ENCODE measurements around the gene KIF26A. TPM values are rescaled to one million over a fixed set of nuclear protein-coding genes. Genes with fewer than 3 reads are reported as not detected.

KIF26A gene
- total RNA-seq, 1 experiment from 2014 or later, result 3.1 TPM

- Histone ChIP-seq H3K9me2 (replicated peaks; ENCODE audit: low read length) (no peaks in the 10 kb centered on the region), H3K79me2 (ENCODE audit: low read length) (no peaks in the 10 kb centered on the region), H3F3A (ENCODE audit: low read length, unreplicated experiment) (no peaks in the 10 kb centered on the region), H3K9me3 (ENCODE audit: low read length) (no peaks in the 10 kb centered on the region), H3K9ac (ENCODE audit: low read length) (no peak overlapping the region), H3K4me2 (ENCODE audit: low read length) (no peak overlapping the region), H3K4me1 (ENCODE audit: insufficient read depth, low read length) (no peaks in the 10 kb centered on the region), H3K4me3 (ENCODE audit: low read length) (no peak overlapping the region), H3K27ac (ENCODE audit: low read length) (no peak overlapping the region), H4K20me1 (ENCODE audit: low read length) (no peaks in the 10 kb centered on the region), H2AFZ (ENCODE audit: low read length) (no peak overlapping the region), H3K36me3 (ENCODE audit: low read depth, low read length) (no peaks in the 10 kb centered on the region), H3K27me3 (ENCODE audit: low read length) (no peaks in the 10 kb centered on the region)
- CTCF ChIA-PET, result no interaction called here
- intact Hi-C loops (cut with micrococcal nuclease), result no loop called here
- POLR2A ChIA-PET (ENCODE audit: unreplicated experiment), result no interaction called here
- ATAC-seq, result no peak
- BruUV-seq (replicated peaks), result no TSS peak
- no peak for DNase-seq
- TF ChIP-seq EZH2 (IDR thresholded peaks at IDR 0.05; ENCODE audit: low read length, unreplicated experiment), result no peak
- TF ChIP-seq CTCF (conservative IDR thresholded peaks at IDR 0.05; ENCODE audit: low read depth, low read length), result peak; percentile 28; the same call in 1 of the 2 replicates
These were observed 12.0 kb downstream of the KIF26A start for GRCh38 chr14:104150136-104151025.

- no peak for ATAC-seq
- Histone ChIP-seq H3K4me1 (ENCODE audit: insufficient read depth, low read length) (no peaks in the 10 kb centered on the region), H3K27ac (ENCODE audit: low read length) (no peak overlapping the region), H3F3A (ENCODE audit: low read length, unreplicated experiment) (no peaks in the 10 kb centered on the region), H3K9ac (ENCODE audit: low read length) (no peak overlapping the region), H3K9me2 (replicated peaks; ENCODE audit: low read length) (no peaks in the 10 kb centered on the region), H3K36me3 (ENCODE audit: low read depth, low read length) (no peaks in the 10 kb centered on the region), H4K20me1 (ENCODE audit: low read length) (no peaks in the 10 kb centered on the region), H3K9me3 (ENCODE audit: low read length) (no peaks in the 10 kb centered on the region), H3K79me2 (ENCODE audit: low read length) (no peaks in the 10 kb centered on the region), H3K4me3 (ENCODE audit: low read length) (no peak overlapping the region), H3K27me3 (ENCODE audit: low read length) (no peaks in the 10 kb centered on the region), H3K4me2 (ENCODE audit: low read length) (no peak overlapping the region), H2AFZ (ENCODE audit: low read length) (no peak overlapping the region)
- TF ChIP-seq EZH2 (IDR thresholded peaks at IDR 0.05; ENCODE audit: low read length, unreplicated experiment) (no peak), CTCF (conservative IDR thresholded peaks at IDR 0.05; ENCODE audit: low read depth, low read length) (no peak), EZH2phosphoT487 (IDR thresholded peaks at IDR 0.05; ENCODE audit: borderline replicate concordance, low read length) (no peak)
- BruUV-seq (replicated peaks), result no TSS peak
- no peak for DNase-seq
- CTCF ChIA-PET, result no interaction called here
- POLR2A ChIA-PET (ENCODE audit: unreplicated experiment), result no interaction called here
- intact Hi-C loops (cut with micrococcal nuclease), result no loop called here
These were observed 12.6 kb downstream of the KIF26A start for GRCh38 chr14:104151026-104151381.

GRCh38 chr14:104151566-104152245 is 13.3 kb downstream of the KIF26A start:
- Histone ChIP-seq H3K9me2 (replicated peaks; ENCODE audit: low read length) (no peaks in the 10 kb centered on the region), H3K27me3 (ENCODE audit: low read length) (no peaks in the 10 kb centered on the region), H3K9ac (ENCODE audit: low read length) (no peak overlapping the region), H2AFZ (ENCODE audit: low read length) (no peak overlapping the region), H3K4me2 (ENCODE audit: low read length) (no peak overlapping the region), H3K36me3 (ENCODE audit: low read depth, low read length) (no peaks in the 10 kb centered on the region), H3K4me3 (ENCODE audit: low read length) (no peak overlapping the region), H3K4me1 (ENCODE audit: insufficient read depth, low read length) (no peaks in the 10 kb centered on the region), H3K9me3 (ENCODE audit: low read length) (no peaks in the 10 kb centered on the region), H4K20me1 (ENCODE audit: low read length) (no peaks in the 10 kb centered on the region), H3K79me2 (ENCODE audit: low read length) (no peaks in the 10 kb centered on the region), H3K27ac (ENCODE audit: low read length) (no peak overlapping the region), H3F3A (ENCODE audit: low read length, unreplicated experiment) (no peaks in the 10 kb centered on the region)
- ATAC-seq, result no peak
- intact Hi-C loops (cut with micrococcal nuclease), result no loop called here
- DNase-seq, result no peak
- TF ChIP-seq CTCF (conservative IDR thresholded peaks at IDR 0.05; ENCODE audit: low read depth, low read length), result no peak
- ChIA-PET CTCF (no interaction called here), POLR2A (ENCODE audit: unreplicated experiment) (no interaction called here)
- no TSS peak for BruUV-seq (replicated peaks)
